ENCODE data around the gene TARDBP.

GRCh38 chr1:11024154-11024873 is 11.9 kb downstream of the TARDBP start:
- TF ChIP-seq SMC3 (conservative IDR thresholded peaks at IDR 0.05; ENCODE audit: insufficient read depth, low read depth, low read length) = no peak
- no peak for TF ChIP-seq EP300 (IDR thresholded peaks at IDR 0.05; ENCODE audit: low read length)

Measured in K562 (cell line).